ENCODE data around the gene NLK. TPM values are rescaled to one million over a fixed set of nuclear protein-coding genes. Genes with fewer than 3 reads are reported as not detected.

NLK gene
- total and polyA plus RNA-seq, 2 of the 13 experiments (the other 11 are each of a cell fraction or from before 2014, with no cell fraction given): 13.4 to 14.6 TPM

GRCh38 chr17:28008513-28008912, 34.0 kb upstream of the NLK start (continued):
- TF ChIP-seq CEBPZ (IDR thresholded peaks at IDR 0.05; ENCODE audit: low read length) (no peak), SRSF1 (optimal IDR thresholded peaks at IDR 0.05; ENCODE audit: low read depth, low read length) (no peak), ZBTB26 (CRISPR knock-in tag; IDR thresholded peaks at IDR 0.05; ENCODE audit: borderline replicate concordance) (no peak), BRCA1 (CRISPR knock-in tag; IDR thresholded peaks at IDR 0.05) (no peak), KDM2A (CRISPR knock-in tag; IDR thresholded peaks at IDR 0.05; ENCODE audit: borderline replicate concordance, low read depth) (no peak), ZNF768 (CRISPR knock-in tag; IDR thresholded peaks at IDR 0.05) (no peak), GMEB1 (CRISPR knock-in tag; IDR thresholded peaks at IDR 0.05; ENCODE audit: borderline replicate concordance) (no peak), KLF13 (CRISPR knock-in tag; IDR thresholded peaks at IDR 0.05) (no peak), SKI (IDR thresholded peaks at IDR 0.05; ENCODE audit: partially characterized antibody) (no peak), ZNF691 (CRISPR knock-in tag; IDR thresholded peaks at IDR 0.05; ENCODE audit: borderline replicate concordance, low read depth) (no peak), PBX2 (CRISPR knock-in tag; IDR thresholded peaks at IDR 0.05) (no peak), POGZ (CRISPR knock-in tag; IDR thresholded peaks at IDR 0.05) (no peak)
- TF ChIP-seq, protein P1, sequence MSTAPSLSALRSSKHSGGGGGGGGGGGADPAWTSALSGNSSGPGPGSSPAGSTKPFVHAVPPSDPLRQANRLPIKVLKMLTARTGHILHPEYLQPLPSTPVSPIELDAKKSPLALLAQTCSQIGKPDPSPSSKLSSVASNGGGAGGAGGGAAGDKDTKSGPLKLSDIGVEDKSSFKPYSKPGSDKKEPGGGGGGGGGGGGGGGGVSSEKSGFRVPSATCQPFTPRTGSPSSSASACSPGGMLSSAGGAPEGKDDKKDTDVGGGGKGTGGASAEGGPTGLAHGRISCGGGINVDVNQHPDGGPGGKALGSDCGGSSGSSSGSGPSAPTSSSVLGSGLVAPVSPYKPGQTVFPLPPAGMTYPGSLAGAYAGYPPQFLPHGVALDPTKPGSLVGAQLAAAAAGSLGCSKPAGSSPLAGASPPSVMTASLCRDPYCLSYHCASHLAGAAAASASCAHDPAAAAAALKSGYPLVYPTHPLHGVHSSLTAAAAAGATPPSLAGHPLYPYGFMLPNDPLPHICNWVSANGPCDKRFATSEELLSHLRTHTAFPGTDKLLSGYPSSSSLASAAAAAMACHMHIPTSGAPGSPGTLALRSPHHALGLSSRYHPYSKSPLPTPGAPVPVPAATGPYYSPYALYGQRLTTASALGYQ (CRISPR knock-in tag; IDR thresholded peaks at IDR 0.05): no peak
- TF ChIP-seq, protein P2, sequence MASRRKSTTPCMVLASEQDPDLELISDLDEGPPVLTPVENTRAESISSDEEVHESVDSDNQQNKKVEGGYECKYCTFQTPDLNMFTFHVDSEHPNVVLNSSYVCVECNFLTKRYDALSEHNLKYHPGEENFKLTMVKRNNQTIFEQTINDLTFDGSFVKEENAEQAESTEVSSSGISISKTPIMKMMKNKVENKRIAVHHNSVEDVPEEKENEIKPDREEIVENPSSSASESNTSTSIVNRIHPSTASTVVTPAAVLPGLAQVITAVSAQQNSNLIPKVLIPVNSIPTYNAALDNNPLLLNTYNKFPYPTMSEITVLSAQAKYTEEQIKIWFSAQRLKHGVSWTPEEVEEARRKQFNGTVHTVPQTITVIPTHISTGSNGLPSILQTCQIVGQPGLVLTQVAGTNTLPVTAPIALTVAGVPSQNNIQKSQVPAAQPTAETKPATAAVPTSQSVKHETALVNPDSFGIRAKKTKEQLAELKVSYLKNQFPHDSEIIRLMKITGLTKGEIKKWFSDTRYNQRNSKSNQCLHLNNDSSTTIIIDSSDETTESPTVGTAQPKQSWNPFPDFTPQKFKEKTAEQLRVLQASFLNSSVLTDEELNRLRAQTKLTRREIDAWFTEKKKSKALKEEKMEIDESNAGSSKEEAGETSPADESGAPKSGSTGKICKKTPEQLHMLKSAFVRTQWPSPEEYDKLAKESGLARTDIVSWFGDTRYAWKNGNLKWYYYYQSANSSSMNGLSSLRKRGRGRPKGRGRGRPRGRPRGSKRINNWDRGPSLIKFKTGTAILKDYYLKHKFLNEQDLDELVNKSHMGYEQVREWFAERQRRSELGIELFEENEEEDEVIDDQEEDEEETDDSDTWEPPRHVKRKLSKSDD (CRISPR knock-in tag; IDR thresholded peaks at IDR 0.05; ENCODE audit: low read depth): no peak
- TF ChIP-seq, protein P3, sequence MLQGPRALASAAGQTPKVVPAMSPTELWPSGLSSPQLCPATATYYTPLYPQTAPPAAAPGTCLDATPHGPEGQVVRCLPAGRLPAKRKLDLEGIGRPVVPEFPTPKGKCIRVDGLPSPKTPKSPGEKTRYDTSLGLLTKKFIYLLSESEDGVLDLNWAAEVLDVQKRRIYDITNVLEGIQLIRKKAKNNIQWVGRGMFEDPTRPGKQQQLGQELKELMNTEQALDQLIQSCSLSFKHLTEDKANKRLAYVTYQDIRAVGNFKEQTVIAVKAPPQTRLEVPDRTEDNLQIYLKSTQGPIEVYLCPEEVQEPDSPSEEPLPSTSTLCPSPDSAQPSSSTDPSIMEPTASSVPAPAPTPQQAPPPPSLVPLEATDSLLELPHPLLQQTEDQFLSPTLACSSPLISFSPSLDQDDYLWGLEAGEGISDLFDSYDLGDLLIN (CRISPR knock-in tag; IDR thresholded peaks at IDR 0.05; ENCODE audit: borderline replicate concordance): no peak
